ENCODE data around the gene LIPK. TPM values are rescaled to one million over a fixed set of nuclear protein-coding genes. Genes with fewer than 3 reads are reported as not detected.
"Not testable (repeated sequence)": the region's sequence is repeated elsewhere in the genome, so short reads cannot be mapped to it uniquely, and the experiment has no call there.

The LIPK gene
- polyA plus RNA-seq, 1 donor: not detected

GRCh38 chr10:88721392-88721791 is 15.3 kb downstream of the LIPK start:
- DNase-seq: no peak

GRCh38 chr10:88725798-88726197 is 19.7 kb downstream of the LIPK start:
- DNase-seq: no peak

- DNase-seq: no peak
Observed at GRCh38 chr10:88728107-88728763, 22.2 kb downstream of the LIPK start.

DNA sequence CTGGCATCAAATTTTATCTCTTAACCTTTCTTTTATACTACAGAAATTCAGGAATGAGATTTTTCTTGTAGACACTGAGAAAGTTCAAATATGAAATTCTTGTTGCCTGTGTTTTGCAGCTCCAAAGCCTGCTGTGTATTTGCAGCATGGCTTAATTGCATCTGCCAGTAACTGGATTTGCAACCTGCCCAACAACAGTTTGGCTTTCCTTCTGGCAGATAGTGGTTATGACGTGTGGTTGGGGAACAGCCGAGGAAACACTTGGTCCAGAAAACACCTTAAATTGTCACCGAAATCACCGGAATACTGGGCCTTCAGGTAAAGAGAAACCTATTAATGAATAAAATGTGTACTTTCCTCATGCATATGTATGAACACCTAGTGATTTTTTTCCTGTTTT is 24.8 kb downstream of the LIPK start:
- no peak for DNase-seq

GRCh38 chr10:88731296-88731695 is 25.2 kb downstream of the LIPK start:
- DNase-seq: no peak

GRCh38 chr10:88733215-88733614 is 27.2 kb downstream of the LIPK start:
- DNase-seq: no peak

DNA sequence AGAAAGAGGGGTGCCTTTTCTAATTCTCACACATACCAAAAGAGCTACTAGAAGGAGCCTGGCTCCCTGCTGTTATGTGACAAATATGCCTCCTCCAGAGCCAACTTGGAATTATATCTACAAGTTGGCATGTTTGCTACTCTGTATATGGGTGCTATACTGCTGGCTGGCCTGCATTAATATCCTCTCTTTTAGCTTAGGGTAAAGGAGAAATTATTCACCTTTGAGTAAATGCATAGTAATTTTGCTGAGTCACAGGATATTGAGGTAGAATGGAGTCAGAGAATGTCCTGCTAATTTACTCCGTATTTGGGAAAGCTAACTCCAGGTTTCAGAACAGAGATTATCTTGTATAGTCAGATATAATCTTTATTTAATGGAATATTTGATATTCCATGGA is 29.6 kb downstream of the LIPK start:
- no peak for DNase-seq

GRCh38 chr10:88741921-88742320 is 35.9 kb downstream of the LIPK start:
- DNase-seq: not testable (repeated sequence)

- DNase-seq: no peak
Observed at GRCh38 chr10:88742448-88742847, 36.4 kb downstream of the LIPK start.

GRCh38 chr10:88744002-88744401 is 38.0 kb downstream of the LIPK start:
- no peak for DNase-seq

- no peak for DNase-seq
Observed at GRCh38 chr10:88745633-88746032, 39.6 kb downstream of the LIPK start.

DNA sequence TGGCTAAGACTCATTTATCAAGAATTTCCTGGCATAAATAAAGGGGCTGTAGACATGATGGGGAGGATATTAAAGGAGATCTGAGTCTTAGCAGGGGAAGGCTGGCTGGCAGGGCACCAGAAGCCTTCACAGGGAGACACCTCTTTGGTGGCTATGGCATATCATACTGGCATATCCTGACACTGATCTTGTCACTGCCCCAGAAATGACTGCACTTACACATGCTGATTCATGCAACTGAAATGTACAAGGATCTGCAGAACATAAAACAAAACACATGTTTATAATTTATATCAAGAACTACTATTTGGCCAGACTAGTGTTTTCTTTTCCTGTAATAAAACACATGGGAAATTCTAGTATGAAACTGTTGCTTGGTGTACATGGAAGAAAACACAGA is 48.2 kb downstream of the LIPK start:
- no peak for DNase-seq

GRCh38 chr10:88755753-88756152 is 49.7 kb downstream of the LIPK start:
- no peak for DNase-seq

GRCh38 chr10:88756660-88757059 is 50.6 kb downstream of the LIPK start:
- DNase-seq: no peak

GRCh38 chr10:88759366-88760101 is 53.5 kb downstream of the LIPK start, which contains the start of gene LIPN:
Gene LIPN, plus strand, starts transcription at chr10:88760020. Its CDS starts 1,386 bp downstream, at chr10:88761406.
- DNase-seq: no peak

- no peak for DNase-seq
Observed at GRCh38 chr10:88762906-88763305, 56.9 kb downstream of the LIPK start.

GRCh38 chr10:88763441-88763840 is 57.4 kb downstream of the LIPK start:
- peak; percentile 6 for DNase-seq

DNA sequence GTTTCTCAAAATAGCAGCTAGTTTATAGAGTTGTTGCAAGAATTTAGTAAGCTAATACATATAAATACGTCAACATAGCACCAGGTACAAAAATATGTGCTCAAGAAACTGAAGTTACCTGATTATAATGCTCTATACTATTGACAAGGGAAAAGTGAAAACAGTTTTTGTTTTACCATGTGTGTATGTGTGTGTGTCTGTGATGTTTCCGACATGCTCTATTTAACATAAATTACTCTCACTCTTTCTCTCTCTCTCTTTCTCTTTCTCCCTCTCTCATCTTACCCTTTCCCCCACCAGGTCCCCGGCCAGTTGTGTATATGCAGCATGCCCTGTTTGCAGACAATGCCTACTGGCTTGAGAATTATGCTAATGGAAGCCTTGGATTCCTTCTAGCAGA is 58.1 kb downstream of the LIPK start:
- DNase-seq: no peak

DNA sequence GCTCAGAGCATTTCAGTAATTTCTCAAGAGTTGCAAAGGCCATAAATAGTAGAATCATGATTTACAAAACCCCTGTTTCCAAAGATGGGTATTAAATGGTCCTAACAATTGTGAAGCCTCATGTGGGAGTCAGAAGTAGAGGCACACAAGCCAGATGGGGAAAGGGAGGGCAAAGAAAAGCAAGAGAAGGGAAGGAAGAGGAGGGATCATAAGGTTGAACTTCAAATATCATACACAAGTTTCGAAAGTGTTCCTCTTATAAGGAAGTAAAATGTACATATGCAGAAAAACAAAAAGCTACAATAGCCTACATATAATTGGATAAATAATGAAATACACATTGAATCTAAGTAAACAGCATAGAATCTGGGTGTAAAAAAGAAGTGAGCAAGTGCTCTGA is 59.8 kb downstream of the LIPK start:
- no peak for DNase-seq

GRCh38 chr10:88769384-88769783 is 63.3 kb downstream of the LIPK start:
- no peak for DNase-seq

- DNase-seq: no peak
Observed at GRCh38 chr10:88781206-88781605, 75.2 kb downstream of the LIPK start.

GRCh38 chr10:88782222-88782621 is 76.2 kb downstream of the LIPK start:
- DNase-seq: no peak

DNA sequence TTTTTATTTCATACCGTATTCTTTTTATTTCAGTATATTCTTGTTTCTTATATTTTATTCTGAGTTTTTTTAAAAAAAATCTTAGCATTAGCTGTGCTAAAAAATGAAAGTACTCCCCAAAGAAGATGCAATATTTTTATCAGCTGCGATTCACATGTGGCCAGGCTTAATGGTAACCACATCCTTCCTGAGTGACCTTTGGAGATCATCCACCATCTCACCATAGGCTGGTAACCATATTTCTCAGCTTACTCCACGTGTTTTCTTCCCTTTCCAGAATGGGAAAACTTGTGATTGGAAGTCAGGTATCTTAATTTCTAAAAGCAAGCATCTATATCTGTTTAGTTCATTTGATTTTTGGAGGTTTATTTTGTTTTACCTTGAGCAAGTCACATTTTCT is 77.7 kb downstream of the LIPK start:
- no peak for DNase-seq
